Hepatic stellate cell (primary cell): ENCODE measurements around the gene TNFRSF18.
"Not testable (repeated sequence)": the region's sequence is repeated elsewhere in the genome, so short reads cannot be mapped to it uniquely, and the experiment has no call there.

Source experiments
- DNase-seq: peaks from one replicate; pipeline ENCODE4 v3.0.0; 2011; ENCODE audit warnings: low spot score

Gene TNFRSF18

GRCh38 chr1:1206376-1206965, at the start of gene TNFRSF18:
Gene TNFRSF18 (minus strand): TSS chr1:1206592. CDS start chr1:1206571, 21 bp downstream.
- DNase-seq = no peak

GRCh38 chr1:1255611-1256010, 49.2 kb upstream of the TNFRSF18 start:
- DNase-seq = no peak

- DNase-seq = no peak
Observed at GRCh38 chr1:1255078-1255477, 48.7 kb upstream of the TNFRSF18 start.

- DNase-seq = no peak
Observed at GRCh38 chr1:1254667-1254998, 48.2 kb upstream of the TNFRSF18 start.

- no peak for DNase-seq
Observed at GRCh38 chr1:1253972-1254666, 47.7 kb upstream of the TNFRSF18 start.

- DNase-seq = no peak
Observed at GRCh38 chr1:1253314-1253713, 46.9 kb upstream of the TNFRSF18 start.

GRCh38 chr1:1250786-1251284, 44.4 kb upstream of the TNFRSF18 start:
- no peak for DNase-seq

- not testable (repeated sequence) for DNase-seq
Observed at GRCh38 chr1:1248009-1248913, 41.9 kb upstream of the TNFRSF18 start.

- no peak for DNase-seq
Observed at GRCh38 chr1:1247341-1247913, 41.0 kb upstream of the TNFRSF18 start.

GRCh38 chr1:1246577-1247340, 40.4 kb upstream of the TNFRSF18 start, which contains the start of gene C1QTNF12:
Gene C1QTNF12 (minus strand): TSS chr1:1246722. CDS start chr1:1246690, 32 bp downstream.
- peak; percentile 37 for DNase-seq

GRCh38 chr1:1245817-1246576, 39.6 kb upstream of the TNFRSF18 start:
- DNase-seq = no peak

GRCh38 chr1:1245178-1245816, 38.9 kb upstream of the TNFRSF18 start:
- no peak for DNase-seq

GRCh38 chr1:1244192-1244811, 37.9 kb upstream of the TNFRSF18 start:
- no peak for DNase-seq

GRCh38 chr1:1243807-1244191, 37.4 kb upstream of the TNFRSF18 start:
- no peak for DNase-seq

GRCh38 chr1:1243266-1243660, 36.9 kb upstream of the TNFRSF18 start:
- no peak for DNase-seq

- DNase-seq = no peak
Observed at GRCh38 chr1:1242461-1243265, 36.3 kb upstream of the TNFRSF18 start.

- no peak for DNase-seq
Observed at GRCh38 chr1:1241588-1242219, 35.3 kb upstream of the TNFRSF18 start.

GRCh38 chr1:1240822-1241587, 34.6 kb upstream of the TNFRSF18 start:
- peak; percentile 35 for DNase-seq
